PC-9 (cell line): ENCODE results near the gene RBM33.

Experiments used
- EZH2 ChIP-seq: fragments of 200-600 bp; sonication (generic); IDR thresholded peaks from 2 replicates; pipeline ENCODE4 v1.8.0; 2017; ENCODE audit warnings: antibody characterized with exemption, low read depth
- TF ChIP-seq, protein P1 (sequence below): fragments of 200-600 bp; sonication (generic); conservative IDR thresholded peaks from 2 replicates; pipeline ENCODE4 v1.6.1; 2017; ENCODE audit warnings: mixed run types, antibody characterized with exemption, mild to moderate bottlenecking, moderate library complexity

DNA sequence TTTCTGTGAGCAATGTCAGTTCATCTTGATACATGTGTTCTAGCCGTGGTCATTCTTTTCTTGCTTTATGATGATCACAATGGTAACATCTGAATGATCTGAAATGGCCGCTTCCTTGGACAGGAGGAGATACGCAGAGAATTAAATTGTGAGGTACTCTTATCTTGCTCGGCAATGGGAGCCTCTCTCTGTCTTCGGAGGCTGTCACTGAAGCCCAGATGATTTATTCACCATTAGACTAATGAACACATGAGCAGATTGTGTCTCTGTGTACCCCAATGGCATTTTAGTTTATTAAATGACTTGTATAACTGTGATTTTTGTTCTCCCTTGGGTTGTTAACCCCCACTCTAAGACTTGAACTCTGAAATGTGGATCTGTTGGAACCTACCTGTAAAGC lies 38.6 kb downstream of the RBM33 start:
- TF ChIP-seq, protein P1, sequence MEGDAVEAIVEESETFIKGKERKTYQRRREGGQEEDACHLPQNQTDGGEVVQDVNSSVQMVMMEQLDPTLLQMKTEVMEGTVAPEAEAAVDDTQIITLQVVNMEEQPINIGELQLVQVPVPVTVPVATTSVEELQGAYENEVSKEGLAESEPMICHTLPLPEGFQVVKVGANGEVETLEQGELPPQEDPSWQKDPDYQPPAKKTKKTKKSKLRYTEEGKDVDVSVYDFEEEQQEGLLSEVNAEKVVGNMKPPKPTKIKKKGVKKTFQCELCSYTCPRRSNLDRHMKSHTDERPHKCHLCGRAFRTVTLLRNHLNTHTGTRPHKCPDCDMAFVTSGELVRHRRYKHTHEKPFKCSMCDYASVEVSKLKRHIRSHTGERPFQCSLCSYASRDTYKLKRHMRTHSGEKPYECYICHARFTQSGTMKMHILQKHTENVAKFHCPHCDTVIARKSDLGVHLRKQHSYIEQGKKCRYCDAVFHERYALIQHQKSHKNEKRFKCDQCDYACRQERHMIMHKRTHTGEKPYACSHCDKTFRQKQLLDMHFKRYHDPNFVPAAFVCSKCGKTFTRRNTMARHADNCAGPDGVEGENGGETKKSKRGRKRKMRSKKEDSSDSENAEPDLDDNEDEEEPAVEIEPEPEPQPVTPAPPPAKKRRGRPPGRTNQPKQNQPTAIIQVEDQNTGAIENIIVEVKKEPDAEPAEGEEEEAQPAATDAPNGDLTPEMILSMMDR: no peak
- no peak for TF ChIP-seq EZH2
